CD14-positive monocyte (primary cell): Measurements from ENCODE around the gene HTT-AS. TPM values are rescaled to one million over a fixed set of nuclear protein-coding genes. Genes with fewer than 3 reads are reported as not detected.

ENCODE experiments used
- DNase-seq, 3 donors: peaks; one replicate each; pipeline ENCODE4 v3.0.0-alpha.2; 2011 to 2022
- H2AFZ ChIP-seq: 2 replicates; pipeline ENCODE4 v1.6.0; 2012; ENCODE audit warnings: mild to moderate bottlenecking, low read depth, low read length, inconsistent platforms; ENCODE audit not compliant: insufficient read depth, poor library complexity, severe bottlenecking
- H3K27ac ChIP-seq, 2 donors: 1 replicate in 1 of 2; 2 replicates in 1 of 2; pipeline ENCODE4 v1.5.1; 2012 to 2013; ENCODE audit warnings: low read length in 2 of 2, control low read depth in 1 of 2, inconsistent platforms in 1 of 2, low read depth in 1 of 2, mild to moderate bottlenecking in 1 of 2
- H3K27me3 ChIP-seq, 2 donors: one replicate each; pipeline versions ENCODE4 v1.6.0 to v1.6.1; 2011 to 2013; ENCODE audit warnings: low read length in 2 of 2; ENCODE audit not compliant: control insufficient read depth in 2 of 2, insufficient read depth in 2 of 2
- H3K36me3 ChIP-seq, 2 donors: replicated peaks in 1 of 2; 1 replicate in 1 of 2; 2 replicates in 1 of 2; pipeline versions ENCODE4 v1.5.1 to v1.6.1; 2012 to 2013; ENCODE audit warnings: low read length in 2 of 2, control low read depth in 1 of 2, inconsistent platforms in 1 of 2, mild to moderate bottlenecking in 1 of 2; ENCODE audit not compliant: insufficient read depth in 2 of 2, control insufficient read depth in 1 of 2
- H3K4me1 ChIP-seq, 2 donors: 1 replicate in 1 of 2; 2 replicates in 1 of 2; pipeline versions ENCODE4 v1.5.1 to v1.6.1; 2012 to 2013; ENCODE audit warnings: low read length in 2 of 2, control low read depth in 1 of 2, inconsistent platforms in 1 of 2, mild to moderate bottlenecking in 1 of 2, moderate library complexity in 1 of 2; ENCODE audit not compliant: insufficient read depth in 2 of 2, control insufficient read depth in 1 of 2
- H3K4me2 ChIP-seq: replicated peaks from 2 replicates; pipeline ENCODE3; 2012; ENCODE audit warnings: low read length, moderate library complexity, mild to moderate bottlenecking; ENCODE audit not compliant: poor library complexity, severe bottlenecking; ENCODE audit errors: extremely low read depth
- H3K4me3 ChIP-seq, 3 experiments: fragments of 200-600 bp in 1 of 3; sonication (generic) in 1 of 3; replicated peaks in 1 of 3; 1 replicate in 2 of 3; 2 replicates in 1 of 3; pipeline ENCODE4 v1.5.1; 2011 to 2013; ENCODE audit warnings: low read length in 3 of 3, mild to moderate bottlenecking in 3 of 3, control low read depth in 2 of 3, low read depth in 2 of 3, inconsistent platforms in 1 of 3, moderate library complexity in 1 of 3
- H3K79me2 ChIP-seq: 2 replicates; pipeline ENCODE4 v1.6.0; 2012; ENCODE audit warnings: mild to moderate bottlenecking, control low read depth, inconsistent platforms, low read length, moderate library complexity; ENCODE audit not compliant: insufficient read depth
- H3K9ac ChIP-seq: 2 replicates; pipeline ENCODE4 v1.6.0; 2017; ENCODE audit warnings: low read length, mild to moderate bottlenecking; ENCODE audit not compliant: insufficient read depth, poor library complexity, severe bottlenecking
- H3K9me3 ChIP-seq, 2 donors: replicated peaks in 1 of 2; 1 replicate in 1 of 2; 2 replicates in 1 of 2; pipeline versions ENCODE4 v1.5.1 to v1.6.1; 2012 to 2013; ENCODE audit warnings: low read length in 2 of 2, control low read depth in 1 of 2; ENCODE audit not compliant: control insufficient read depth in 1 of 2, insufficient read depth in 1 of 2
- H4K20me1 ChIP-seq: 2 replicates; pipeline ENCODE4 v1.6.0; 2012; ENCODE audit warnings: mild to moderate bottlenecking, low read length, control low read depth, moderate library complexity; ENCODE audit not compliant: insufficient read depth
- H3K27ac Mint-ChIP-seq, 7 donors: one replicate each; pipeline ENCODE4 v1.8.0; 2020; ENCODE audit warnings: mild to moderate bottlenecking in 7 of 7, mixed read lengths in 7 of 7, moderate library complexity in 6 of 7, inconsistent platforms in 2 of 7
- H3K27me3 Mint-ChIP-seq, 3 donors: one replicate each; pipeline ENCODE4 v1.8.0; 2021 to 2022; ENCODE audit warnings: low read depth in 3 of 3, mild to moderate bottlenecking in 3 of 3, mixed read lengths in 3 of 3, moderate library complexity in 3 of 3, inconsistent platforms in 1 of 3
- H3K36me3 Mint-ChIP-seq, 2 donors: one replicate each; pipeline ENCODE4 v1.8.0; 2020; ENCODE audit warnings: mixed read lengths in 2 of 2, inconsistent platforms in 1 of 2, mild to moderate bottlenecking in 1 of 2
- H3K4me1 Mint-ChIP-seq: one replicate; pipeline ENCODE4 v1.8.0; 2020; ENCODE audit warnings: mild to moderate bottlenecking, mixed read lengths
- H3K4me3 Mint-ChIP-seq, 2 donors: one replicate each; pipeline ENCODE4 v1.8.0; 2020; ENCODE audit warnings: mild to moderate bottlenecking in 2 of 2, mixed read lengths in 2 of 2, moderate library complexity in 1 of 2
- H3K9me3 Mint-ChIP-seq, 7 donors: one replicate each; pipeline ENCODE4 v1.8.0; 2020 to 2022; ENCODE audit warnings: mixed read lengths in 7 of 7, mild to moderate bottlenecking in 6 of 7, moderate library complexity in 6 of 7, inconsistent platforms in 2 of 7
- CTCF ChIP-seq: fragments of 200-600 bp; IDR thresholded peaks from one replicate; pipeline ENCODE4 v1.8.0; 2022; ENCODE audit warnings: antibody characterized with exemption, mild to moderate bottlenecking
- WGBS: methylation state at CpG from one replicate; pipeline ENCODE4 v1.1.5; 2013; ENCODE audit warnings: missing lambda C conversion rate; ENCODE audit not compliant: insufficient coverage; 5-methylcytosine and 5-hydroxymethylcytosine counted together
- intact Hi-C, 2 donors: fragments of 100-400 bp; cut with micrococcal nuclease; formaldehyde crosslinking; loops; one replicate each; pipeline versions ENCODE4 v1.15.0 to v1.15.1; 2023
- polyA plus RNA-seq, 3 donors: library from polyadenylated mRNA; depleted of rRNA in 1 of 3; unstranded in 2 of 3; stranded (reverse) in 1 of 3; fragments of 300-500 nt in 2 of 3; fragments of >200 nt in 1 of 3; fragmentation: Illumina TruSeq in 2 of 3; gene quantifications; 1 replicate in 2 of 3; 2 replicates in 1 of 3; pipeline ENCODE4 v1.2.3, GENCODE V29; 2012 to 2021

HTT-AS gene
- polyA plus RNA-seq, 3 donors, result not detected

- DNase-seq, result no peak
- Histone ChIP-seq H3K9me3 (peaks cover 8 to 14% of the 10 kb centered on the region in 2 donors), H3K9ac (no peak overlapping the region), H3K4me1 (no peaks in the 10 kb centered on the region), H3K4me2 (no peak overlapping the region), H3K27ac (no peak overlapping the region), H2AFZ (no peak overlapping the region), H4K20me1 (no peaks in the 10 kb centered on the region), H3K4me3 (no peak overlapping the region), H3K79me2 (no peaks in the 10 kb centered on the region), H3K27me3 (no peaks in the 10 kb centered on the region), H3K36me3 (no peaks in the 10 kb centered on the region)
- Mint-ChIP-seq H3K27ac (no peak overlapping the region), H3K9me3 (peaks cover 8 to 13% (median 9%) of the 10 kb centered on the region in 7 donors), H3K36me3 (no peaks in the 10 kb centered on the region), H3K4me1 (no peaks in the 10 kb centered on the region), H3K4me3 (no peak overlapping the region), H3K27me3 (peaks cover 0 to 7% (median 3%) of the 10 kb centered on the region in 3 donors)
- 96% methylated on average over 16 of the region's 21 CpGs for WGBS
- intact Hi-C loops, result no loop called here
- no peak for TF ChIP-seq CTCF
These were observed 48.5 kb downstream of the HTT-AS start for GRCh38 chr4:3025881-3026280.

GRCh38 chr4:3022651-3023050 is 51.7 kb downstream of the HTT-AS start:
- Histone ChIP-seq H4K20me1 (no peaks in the 10 kb centered on the region), H2AFZ (no peak overlapping the region), H3K9me3 (peaks cover 8 to 14% of the 10 kb centered on the region in 2 donors), H3K36me3 (no peaks in the 10 kb centered on the region), H3K79me2 (no peaks in the 10 kb centered on the region), H3K4me1 (no peaks in the 10 kb centered on the region), H3K9ac (no peak overlapping the region), H3K27me3 (no peaks in the 10 kb centered on the region), H3K27ac (no peak overlapping the region), H3K4me2 (no peak overlapping the region), H3K4me3 (no peak overlapping the region)
- peaks cover 1 to 5% (median 3%) of the 10 kb centered on the region in 3 donors for H3K27me3 Mint-ChIP-seq
- H3K4me3 Mint-ChIP-seq, result no peak overlapping the region
- H3K27ac Mint-ChIP-seq, result no peak overlapping the region
- TF ChIP-seq CTCF, result no peak
- no peaks in the 10 kb centered on the region for H3K36me3 Mint-ChIP-seq
- no peaks in the 10 kb centered on the region for H3K4me1 Mint-ChIP-seq
- DNase-seq, result no peak
- peaks cover 8 to 13% (median 9%) of the 10 kb centered on the region in 7 donors for H3K9me3 Mint-ChIP-seq
- intact Hi-C loops, result no loop called here
- 100% methylated on average over 2 of the region's 3 CpGs for WGBS
